Activated effector memory CD4-positive, alpha-beta T cell treated with anti-CD3 and anti-CD28 coated beads, Interleukin-2, amount 50 U/mL, for 16 hours (primary cell): ENCODE data around the gene PACS2.
"Not testable (repeated sequence)": the region's sequence is repeated elsewhere in the genome, so short reads cannot be mapped to it uniquely, and the experiment has no call there.

Experiments
- DNase-seq: peaks from one replicate; pipeline ENCODE4 v3.0.0-alpha.2; 2020

PACS2 gene

DNA sequence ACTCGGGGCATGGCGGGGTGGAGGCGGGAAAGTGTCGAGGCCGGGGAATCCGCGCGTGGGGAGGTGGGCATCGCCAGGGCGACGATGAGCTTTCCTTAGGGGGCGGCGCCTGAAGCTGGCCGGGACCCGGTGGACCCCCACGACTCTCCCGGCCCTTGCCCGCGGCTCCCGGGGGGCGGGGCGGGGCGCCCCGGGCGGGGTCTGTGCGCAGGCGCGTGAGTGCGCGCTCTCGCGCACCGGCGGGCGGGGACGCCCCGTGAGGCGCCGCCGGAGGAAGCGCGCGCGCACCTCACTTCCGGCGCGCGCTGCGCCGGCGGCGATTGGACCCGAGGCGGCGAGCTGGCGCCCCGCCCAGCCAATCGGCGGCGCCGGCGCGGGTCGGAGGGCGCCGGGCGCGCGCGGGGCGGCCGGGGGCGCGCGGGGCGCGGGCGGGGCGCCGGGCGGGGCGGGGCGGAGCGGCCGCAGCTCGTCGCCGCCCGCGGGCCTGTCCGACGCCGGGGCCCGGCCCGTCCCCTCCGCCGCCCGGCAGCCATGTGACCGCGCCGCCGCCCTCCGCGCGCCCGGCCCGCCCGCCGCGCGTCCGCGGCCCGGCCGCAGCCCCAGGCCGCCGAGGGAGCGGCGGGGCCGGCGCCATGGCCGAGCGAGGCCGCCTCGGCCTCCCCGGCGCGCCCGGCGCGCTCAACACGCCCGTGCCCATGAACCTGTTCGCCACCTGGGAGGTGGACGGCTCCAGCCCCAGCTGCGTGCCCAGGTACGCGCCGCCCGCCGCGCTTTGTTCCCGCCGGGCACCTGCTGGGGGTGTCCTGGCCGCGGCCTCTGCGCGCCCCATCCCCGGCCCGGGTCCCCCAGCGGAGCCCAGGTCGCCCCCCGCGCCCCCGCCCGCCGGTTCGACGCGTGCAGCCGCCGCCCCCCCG, at the start of gene PACS2:
Gene PACS2, plus strand, starts transcription at position 462 of the 914 bp plus-strand sequence. Its CDS starts 171 bp downstream, at position 633.
- DNase-seq, result peak; percentile 92

DNA sequence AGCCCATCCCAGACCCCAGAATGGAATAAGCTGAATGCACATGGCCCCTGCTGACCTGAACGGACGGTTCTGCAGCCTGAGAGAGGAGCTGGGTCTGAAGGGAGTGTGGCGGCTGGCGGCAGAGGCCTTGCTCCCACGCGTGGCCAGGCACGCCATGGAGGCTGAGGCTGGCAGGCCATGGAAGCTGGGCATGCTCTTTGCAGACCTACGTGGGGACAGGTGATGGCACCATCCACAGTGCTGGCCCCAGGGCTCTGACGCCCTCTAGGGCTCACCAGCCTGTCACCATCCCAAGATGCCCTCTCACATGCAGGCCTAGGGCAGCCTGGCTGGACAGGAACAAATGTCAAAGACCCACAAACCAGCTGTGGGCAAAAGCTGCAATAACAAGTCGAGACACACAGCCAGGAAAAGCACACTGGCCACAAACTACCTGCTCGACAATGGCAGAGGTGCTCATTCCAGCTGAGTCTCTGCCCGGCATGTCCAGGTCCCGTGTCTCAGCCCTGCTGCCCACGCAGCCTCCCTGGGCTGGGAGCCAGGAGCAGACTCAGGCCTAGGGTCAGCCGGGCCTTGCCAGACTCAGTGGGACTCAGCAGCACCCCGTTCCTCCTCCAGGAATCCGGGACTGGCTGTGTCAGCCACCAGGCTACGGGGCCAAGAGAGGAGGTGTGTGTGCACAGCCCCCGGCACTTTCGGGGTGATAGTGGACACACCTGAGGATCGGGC, 46.6 kb upstream of the PACS2 start:
- DNase-seq, result no peak

DNA sequence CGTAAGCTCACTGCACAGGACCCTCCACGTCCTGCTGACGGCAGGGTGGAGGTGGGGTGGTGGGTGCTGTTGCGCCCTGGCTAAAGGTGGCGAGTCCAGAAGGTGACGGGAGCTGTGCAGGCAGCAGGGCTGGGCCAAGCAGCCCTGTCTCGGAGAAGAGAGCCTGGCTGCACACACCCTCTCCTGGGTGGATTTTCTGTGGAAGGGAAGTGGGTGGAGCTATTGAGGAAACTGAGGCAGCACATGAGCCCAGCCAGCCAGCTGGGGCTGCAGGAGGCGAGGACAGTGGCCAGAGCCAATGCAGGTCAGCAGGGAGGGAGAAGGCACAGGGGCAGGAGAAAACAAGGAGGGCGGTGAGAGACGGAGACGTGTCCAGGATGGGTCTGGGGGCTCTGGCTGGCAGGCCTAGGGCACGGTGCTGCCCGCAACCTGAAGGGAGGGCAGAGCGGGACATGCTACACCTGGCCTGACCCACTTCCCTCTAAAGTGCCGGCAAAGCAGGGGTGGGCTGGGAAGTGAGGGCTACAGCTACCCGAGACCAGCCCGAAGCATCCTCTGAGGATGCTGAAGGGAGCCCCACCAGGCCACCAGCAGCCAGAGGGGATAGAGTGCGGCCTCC, 45.7 kb upstream of the PACS2 start:
- no peak for DNase-seq

DNA sequence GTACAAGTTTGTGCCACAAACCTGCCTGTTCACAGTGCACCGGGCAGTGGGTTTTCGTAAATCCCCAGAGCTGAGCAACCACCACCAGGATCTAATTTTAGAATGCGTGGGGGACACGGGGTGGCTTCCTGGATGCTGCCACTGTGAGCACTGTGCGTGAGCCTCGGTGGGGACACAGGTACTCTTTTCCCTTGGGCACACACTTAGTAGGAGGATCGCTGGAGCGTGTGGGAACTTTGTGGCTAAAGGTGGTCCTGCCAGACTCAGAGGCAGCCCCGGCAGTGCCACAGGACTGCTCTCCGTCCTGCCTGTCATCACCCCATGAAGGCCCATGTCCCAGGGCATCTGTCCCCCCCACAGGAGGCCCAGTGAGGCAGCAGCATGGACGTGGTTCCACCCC, 45.1 kb upstream of the PACS2 start:
- DNase-seq, result no peak

DNA sequence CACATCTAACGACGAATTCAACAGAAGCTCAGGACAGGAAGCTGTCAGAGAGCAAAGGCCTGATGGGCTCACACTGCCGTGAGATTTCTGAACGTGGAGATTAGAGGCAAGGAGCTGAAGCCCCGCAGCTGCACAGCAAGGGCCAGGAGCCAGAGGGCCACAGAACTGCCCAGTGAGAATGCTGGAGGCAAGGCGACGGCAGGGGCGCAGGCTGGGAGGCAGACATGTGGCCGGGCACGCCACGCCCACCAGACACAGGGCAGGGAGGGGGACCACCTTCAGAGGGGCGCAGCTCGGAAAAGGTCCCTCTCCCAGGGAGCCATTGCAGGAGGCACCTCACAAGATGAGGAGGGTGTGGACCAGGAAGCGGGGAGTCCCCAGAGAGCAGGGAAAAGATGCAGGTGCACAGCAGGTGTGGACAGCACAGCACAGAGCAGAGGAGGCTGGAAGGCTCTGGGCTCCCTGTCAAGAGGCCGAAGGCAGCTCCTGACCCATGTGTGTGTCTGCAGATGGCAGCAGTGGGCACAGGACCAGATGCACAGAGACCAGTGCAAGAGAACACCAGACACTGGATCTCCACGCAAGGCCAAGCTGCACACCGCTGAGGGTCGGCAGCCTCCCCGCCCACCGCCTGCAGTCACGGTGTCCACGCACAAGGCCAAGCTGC, 43.2 kb upstream of the PACS2 start:
- DNase-seq, result no peak

DNA sequence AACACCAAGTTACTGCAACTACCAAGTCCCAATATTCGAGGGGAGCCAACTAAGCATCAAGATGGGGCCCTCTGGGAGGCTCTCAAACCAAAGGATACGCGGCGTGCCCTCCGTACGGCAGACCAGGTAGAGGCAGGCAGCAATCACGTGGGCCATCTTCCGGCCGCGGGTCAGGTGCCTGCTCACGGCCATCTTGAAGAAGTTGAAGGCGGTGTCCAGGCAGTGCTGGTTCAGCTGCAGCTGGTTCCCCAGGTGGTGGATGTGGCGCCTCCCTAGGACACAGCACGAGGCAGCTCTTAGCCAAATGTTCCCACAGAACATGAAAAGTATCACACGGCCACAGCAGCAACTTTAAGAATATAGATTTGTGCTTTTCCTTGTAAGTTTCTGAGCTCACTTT, 41.9 kb upstream of the PACS2 start:
- DNase-seq, result no peak

DNA sequence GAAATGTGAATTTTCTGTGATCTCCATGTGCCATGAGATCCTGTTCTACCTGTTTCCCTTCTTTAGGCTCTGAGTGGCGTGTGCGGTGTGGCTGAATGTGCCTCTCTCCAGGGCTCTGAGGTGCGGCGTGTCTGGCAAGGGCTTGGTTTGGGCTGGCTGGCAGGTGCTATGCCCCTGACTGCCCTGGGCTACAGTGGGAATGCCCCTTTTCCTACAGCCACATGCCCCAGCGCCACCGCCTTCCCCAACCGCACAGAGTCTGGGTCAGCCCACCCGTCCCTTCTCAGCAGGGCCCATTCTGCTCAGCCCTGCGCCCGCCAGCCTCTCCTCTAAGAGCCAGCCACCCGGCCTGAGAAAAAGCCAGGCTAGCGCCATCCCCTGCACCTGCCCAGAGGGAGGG, 41.5 kb upstream of the PACS2 start:
- DNase-seq, result no peak

DNA sequence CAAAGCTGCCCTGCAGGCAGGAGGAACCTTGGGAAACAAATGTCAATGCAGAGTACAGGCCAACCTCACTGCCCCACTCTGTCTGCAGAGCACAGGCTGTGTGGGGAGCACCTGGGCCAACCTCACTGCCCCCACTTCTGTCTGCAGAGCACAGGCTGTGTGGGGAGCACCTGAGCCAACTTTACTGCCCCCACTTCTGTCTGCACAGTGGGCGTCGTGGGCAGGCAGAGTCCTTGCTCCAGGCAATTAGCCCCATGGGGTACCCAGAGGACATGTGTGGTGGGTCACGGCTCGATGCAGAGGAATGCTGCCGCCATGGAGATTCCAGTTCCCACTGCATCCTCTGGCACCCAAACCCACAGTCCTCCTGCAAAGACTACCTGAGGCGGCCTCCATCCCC, 39.9 kb upstream of the PACS2 start:
- DNase-seq, result no peak

DNA sequence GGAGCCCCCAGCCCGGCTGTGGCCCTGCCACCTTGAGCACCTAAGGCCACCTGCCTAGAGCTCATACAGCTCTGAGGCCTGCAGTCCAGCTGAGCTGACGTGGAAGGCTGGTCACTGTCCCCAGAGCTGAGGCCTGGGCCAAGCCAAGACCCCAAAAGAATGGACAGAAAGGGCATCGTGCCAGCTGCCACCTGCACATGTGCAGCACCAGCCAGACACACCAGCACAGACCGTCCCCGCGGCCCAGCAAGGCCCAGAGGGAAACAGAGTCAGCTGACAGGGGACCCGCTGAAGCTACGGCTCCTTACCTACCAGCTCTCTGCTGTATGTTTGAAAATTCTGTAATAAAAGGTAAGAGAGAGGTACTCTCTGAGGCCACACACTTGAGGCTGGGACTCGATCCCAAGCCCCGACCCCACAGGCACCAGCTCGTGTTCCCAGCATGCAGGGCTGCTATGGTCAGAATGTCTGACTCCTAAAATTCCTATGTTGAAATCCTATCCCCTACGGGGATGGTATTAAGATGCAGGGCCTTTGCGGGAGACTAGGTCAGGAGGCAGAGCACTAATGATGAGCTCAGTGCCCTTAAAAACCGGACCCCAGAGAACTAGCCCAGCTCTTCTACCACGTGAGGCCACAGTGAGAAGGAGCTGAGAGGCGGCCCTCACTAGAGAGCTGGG, 39.1 kb upstream of the PACS2 start:
- no peak for DNase-seq

DNA sequence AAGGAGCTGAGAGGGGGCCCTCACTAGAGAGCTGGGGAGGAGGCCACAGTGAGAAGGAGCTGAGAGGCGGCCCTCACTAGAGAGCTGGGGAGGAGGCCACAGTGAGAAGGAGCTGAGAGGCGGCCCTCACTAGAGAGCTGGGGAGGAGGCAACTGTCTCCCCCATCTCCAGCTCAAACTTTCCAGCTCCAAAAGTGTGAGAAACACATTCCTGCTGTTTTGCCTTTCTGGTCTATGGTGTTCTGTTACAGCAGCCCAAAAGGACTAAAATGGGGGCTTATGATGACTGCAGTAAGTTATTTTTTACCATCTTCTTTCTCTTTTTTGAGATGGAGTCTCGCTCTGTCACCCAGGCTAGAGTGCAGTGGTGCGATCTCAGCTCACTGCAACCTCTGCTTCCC, 37.1 kb upstream of the PACS2 start:
- DNase-seq, result not testable (repeated sequence)

DNA sequence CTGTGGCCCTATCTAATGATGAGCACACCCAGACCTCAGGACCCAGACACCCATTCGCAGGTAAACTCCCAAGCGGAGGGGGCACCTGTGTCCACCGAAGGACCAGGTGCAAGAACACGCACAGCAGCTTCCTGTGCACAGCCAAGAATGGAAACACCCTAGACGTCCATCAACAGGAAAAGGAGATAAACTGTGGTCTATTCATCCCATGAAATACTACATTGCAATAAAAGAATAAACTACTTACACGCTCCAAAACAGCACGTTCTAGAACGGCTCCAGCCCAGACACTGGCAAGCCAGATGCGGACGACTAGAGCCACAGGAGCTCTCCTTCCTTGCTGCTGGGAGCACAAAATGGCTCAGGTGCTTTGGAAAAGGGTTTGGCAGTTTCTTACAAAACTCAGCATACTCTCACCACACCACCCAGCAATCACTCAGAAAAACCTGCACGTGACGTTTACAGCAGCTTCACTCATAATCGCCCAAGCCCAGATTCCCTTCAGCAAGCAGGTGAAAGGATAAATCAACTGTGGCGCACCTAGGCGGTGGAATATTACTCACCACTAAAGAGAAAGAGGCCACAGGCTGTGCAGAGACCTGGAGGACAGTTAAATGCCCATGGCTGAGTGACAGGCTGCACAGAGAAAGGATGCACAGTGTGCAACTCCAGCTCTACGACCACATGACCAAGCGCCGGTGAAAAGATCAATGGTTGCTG, 34.7 kb upstream of the PACS2 start:
- no peak for DNase-seq

DNA sequence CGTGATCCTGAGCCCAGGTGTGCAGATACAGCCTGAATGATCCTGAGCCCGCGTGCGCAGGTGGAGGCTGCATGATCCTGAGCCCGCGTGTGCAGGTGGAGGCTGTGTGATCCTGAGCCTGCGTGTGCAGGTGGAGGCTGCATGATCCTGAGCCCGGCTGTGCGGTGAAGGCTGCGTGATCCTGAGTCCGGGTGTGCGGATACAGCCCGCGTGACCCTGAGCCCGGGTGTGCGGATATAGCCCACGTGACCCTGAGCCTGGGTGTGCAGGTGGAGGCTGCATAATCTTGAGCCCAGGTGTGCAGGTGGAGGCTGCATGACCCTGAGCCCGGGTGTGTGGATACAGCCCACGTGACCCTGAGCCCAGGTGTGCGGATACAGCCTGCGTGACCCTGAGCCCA, 34.0 kb upstream of the PACS2 start:
- no peak for DNase-seq

DNA sequence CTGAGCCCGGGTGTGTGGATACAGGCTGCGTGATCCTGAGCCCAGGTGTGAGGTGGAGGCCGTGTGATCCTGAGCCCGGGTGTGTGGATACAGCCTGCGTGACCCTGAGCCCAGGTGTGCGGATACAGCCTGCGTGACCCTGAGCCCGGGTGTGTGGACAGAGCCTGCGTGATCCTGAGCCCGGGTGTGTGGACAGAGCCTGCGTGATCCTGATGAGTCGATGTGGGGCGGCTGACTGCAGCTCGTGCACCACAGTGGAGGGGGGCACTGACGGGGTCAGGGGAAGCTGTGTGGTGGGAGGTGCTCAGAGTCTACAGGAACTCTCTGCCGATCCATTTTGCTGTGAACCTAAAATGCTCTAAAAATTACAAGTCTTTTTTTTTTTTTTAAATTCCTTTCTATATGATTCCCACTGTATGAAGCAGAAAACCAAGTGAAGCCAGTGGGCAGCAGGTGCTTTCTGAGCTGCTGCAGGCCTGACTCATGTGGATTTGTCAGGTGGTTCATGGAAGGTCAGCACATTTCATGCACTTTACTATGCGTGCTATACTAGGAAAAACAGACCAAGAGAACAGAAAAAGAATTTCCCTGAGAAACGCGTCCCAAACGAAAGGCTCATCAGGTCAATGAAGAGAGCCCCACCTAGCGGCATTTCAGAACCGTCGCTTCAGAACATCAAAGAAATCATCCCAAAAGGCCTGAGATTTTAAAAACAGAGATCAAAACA, 33.0 kb upstream of the PACS2 start:
- DNase-seq, result no peak

DNA sequence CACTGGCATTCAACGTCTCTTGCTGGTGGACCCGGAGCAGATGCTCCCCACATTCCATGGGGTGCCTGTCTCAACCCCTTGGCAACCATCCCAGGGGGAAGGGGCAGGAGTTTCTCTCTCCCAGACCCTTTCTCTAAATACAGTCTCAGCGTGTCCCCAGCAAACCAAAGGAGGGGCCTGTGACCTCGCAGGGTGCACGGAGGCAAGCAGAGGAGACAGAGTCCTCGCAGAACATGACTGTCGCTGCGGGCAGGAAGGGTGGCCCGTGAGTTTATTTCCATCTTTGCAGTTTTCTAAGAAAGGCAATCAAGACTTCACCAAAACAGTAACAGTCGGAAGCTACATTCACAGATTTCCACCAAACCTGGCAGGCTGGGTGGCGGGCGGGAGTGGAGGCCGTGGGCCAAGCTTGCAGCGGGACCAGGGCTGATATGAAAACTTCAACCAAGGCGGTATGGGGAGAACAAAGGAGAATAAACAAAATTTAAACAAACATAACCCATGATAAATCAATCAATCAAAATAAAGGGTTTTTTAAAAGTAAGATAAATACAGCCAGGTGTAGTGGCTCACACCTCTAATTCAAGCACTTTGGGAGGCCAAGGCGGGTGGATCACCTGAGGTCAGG, 32.3 kb upstream of the PACS2 start:
- no peak for DNase-seq

DNA sequence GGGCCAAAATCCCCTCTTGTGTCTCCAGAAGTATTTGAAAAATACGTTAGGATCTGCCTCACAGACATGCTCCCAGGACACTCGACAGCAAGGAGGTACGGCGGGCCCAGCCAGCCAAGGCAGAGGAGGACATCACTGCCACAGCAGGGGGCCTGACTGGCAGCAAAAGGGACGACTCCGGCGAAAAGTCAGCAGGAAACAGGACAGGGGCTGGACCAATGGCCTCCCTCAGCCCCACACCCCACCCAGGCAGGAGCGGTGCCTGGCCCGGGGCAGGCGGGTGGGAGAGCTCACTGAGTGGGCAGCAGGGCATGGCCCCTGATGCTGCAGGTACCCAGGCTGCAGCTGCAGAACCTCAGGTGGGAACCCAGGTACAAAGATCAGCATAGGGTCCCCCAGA, 31.5 kb upstream of the PACS2 start:
- no peak for DNase-seq

DNA sequence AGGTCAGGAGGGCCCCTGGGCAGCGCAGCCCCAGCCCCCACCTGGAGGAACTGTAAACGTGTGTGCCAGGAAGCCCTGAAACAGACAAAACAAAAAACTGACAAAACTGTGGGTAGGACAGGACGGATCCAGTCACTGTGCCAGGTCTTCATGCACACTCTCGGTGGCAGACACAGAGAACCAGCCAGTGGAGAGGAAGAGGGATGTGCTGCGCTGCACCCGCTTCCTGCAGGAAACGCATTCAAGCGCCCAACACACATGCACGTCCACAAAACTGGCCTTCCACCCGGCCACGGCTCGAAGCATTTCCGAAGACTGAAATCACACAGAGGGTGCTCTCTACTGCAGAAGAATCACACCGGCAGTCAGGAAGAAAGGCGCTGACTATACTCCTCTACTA, 30.6 kb upstream of the PACS2 start:
- no peak for DNase-seq

DNA sequence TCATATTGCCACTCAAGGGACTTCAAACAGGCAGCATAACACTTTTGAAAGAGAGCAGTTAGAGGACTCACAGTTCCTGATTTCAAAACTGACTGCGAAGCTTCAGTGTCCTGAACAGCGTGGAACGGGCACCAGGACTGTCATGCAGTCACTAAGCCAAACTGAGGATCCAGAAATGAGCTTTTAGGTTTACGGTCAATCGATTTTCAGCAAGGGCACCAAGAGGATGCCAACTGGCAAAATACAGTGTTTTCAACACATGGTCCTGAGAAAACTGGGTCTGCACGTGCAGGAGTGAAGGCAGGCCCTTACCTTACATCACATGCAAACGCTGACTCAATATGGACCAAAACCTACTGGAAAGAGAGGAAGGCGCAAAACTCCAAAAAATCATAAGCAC, 29.4 kb upstream of the PACS2 start:
- DNase-seq, result no peak

DNA sequence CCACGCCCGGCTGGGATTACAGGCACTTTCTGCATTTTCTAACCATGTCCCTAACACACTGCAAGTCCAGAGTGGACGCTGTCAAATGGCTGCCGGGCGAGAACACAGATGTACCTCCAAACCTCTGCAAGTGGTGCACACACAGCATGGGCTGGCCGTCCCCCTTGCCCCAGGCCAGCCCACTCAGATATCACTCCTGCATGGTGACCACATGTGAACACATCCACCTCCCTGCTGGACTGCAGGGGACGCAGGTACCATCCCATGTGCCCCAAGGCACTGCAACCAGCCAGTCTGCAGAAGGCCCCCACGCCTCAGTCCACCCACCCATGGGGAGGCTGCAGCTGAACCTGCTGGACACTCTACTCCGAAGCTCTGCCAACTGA, 27.8 kb upstream of the PACS2 start:
- no peak for DNase-seq

DNA sequence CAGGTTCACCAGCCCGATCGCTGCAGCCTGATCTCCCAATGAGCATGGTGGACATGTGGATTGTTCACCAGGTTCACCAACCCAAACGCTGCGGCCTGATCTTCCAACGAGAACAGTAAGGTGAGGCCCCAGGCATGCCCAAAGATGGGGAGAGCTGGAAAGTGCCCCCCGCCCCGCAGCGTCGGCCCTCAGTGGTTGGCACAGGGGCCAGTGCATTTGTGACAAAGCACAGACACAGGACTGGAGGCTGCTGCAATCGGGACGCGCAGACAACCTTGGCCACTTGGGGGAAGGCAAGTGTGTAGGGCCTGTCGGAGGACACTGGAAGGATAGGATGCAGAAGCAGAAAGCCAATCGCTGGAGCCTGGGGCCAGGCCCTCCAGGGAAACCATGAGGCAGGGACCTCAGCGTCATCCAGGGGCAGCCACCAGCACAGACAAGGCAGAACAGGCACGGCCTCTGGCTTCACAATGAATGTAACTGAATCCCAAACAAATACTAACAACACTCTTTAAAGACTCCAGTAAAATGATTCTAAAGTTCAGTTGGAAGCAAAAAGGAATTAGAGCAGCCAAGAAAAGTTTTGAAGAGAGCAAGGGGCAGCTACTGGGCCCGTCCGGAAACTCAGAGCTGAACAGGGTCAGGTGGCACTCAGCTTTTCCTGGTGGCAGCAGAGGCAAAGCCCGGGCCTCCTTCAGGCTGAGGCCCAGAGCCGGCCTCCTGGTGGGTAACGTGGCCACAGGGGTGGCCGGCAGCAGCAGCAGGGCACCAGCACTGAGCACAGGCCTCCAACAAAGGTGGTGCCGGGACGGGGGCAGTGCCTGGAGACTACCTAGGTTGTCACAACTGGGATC, 27.1 kb upstream of the PACS2 start:
- DNase-seq, result no peak

DNA sequence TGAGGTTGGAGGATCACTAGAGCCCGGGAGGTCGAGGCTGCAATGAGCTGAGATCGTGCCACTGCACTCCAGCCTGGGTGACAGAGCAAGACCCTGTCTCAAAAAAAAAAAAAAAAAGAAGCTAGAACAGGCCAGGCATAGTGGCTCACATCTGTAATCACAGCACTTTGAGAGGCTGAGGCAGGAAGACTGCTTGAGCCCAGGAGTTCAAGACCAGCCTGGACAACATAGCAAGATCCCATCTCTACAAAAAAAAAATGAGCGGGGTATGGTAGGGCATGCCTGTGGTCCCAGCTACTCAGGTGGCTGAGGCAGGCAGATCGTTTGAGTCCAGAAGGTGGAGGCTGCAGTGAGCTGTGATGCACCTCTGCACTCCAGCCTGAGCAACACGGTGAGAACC, 25.6 kb upstream of the PACS2 start:
- DNase-seq, result not testable (repeated sequence)
